Uterus (tissue), 4 donors: ENCODE data around the gene PAFAH2. TPM values are rescaled to one million over a fixed set of nuclear protein-coding genes. Genes with fewer than 3 reads are reported as not detected.

Source experiments
- DNase-seq, 2 donors: peaks; one replicate each; pipeline ENCODE4 v3.0.0-alpha.2; 2019 to 2020
- H3K27ac ChIP-seq, 2 donors: fragments of 200-600 bp; sonication (generic); 1 replicate in 1 of 2; 2 replicates in 1 of 2; pipeline ENCODE4 v1.5.1; 2016 to 2018
- H3K27me3 ChIP-seq, 2 donors: fragments of 200-600 bp; sonication (generic); one replicate each; pipeline ENCODE4 v1.5.1; 2018 to 2019; ENCODE audit warnings: control low read depth in 1 of 2
- H3K36me3 ChIP-seq, 2 donors: fragments of 200-600 bp; sonication (generic); one replicate each; pipeline ENCODE4 v1.5.1; 2019; ENCODE audit warnings: control low read depth in 1 of 2
- H3K4me1 ChIP-seq, 2 donors: fragments of 200-600 bp; sonication (generic); one replicate each; pipeline ENCODE4 v1.5.1; 2018 to 2019; ENCODE audit warnings: control low read depth in 1 of 2
- H3K4me3 ChIP-seq, 2 donors: fragments of 200-600 bp; sonication (generic); 1 replicate in 1 of 2; 2 replicates in 1 of 2; pipeline ENCODE4 v1.5.1; 2018 to 2019; ENCODE audit warnings: mild to moderate bottlenecking in 1 of 2
- H3K9me3 ChIP-seq, 2 donors: fragments of 200-600 bp; sonication (generic); one replicate each; pipeline ENCODE4 v1.5.1; 2019; ENCODE audit warnings: control low read depth in 1 of 2
- POLR2A ChIP-seq, 2 donors: fragments of 450-650 bp; IDR thresholded peaks; one replicate each; pipeline ENCODE4 v1.6.1; 2016; ENCODE audit warnings: antibody characterized with exemption in 2 of 2, mild to moderate bottlenecking in 1 of 2, moderate library complexity in 1 of 2
- intact Hi-C: fragments of 100-400 bp; cut with DNase I; formaldehyde crosslinking; loops from one replicate; pipeline ENCODE4 v1.15.1; 2023; ENCODE audit warnings: low total_unique reads
- total RNA-seq, 4 donors: library from RNA; depleted of rRNA in 3 of 4; stranded (reverse); fragments of >200 nt in 3 of 4; gene quantifications; one replicate each; pipeline versions ENCODE4 v1.1.0 to v1.2.4, GENCODE V29; 2014 to 2023
- TF ChIP-seq, protein P1 (sequence below), 4 experiments: fragments of 200-600 bp in 2 of 4; fragments of 450-650 bp in 2 of 4; sonication (generic) in 2 of 4; IDR thresholded peaks; one replicate each; pipeline ENCODE4 v1.5.1; 2016 to 2019; ENCODE audit warnings: antibody characterized with exemption in 4 of 4, mild to moderate bottlenecking in 2 of 4, moderate library complexity in 1 of 4
- donor health status: DM: yes; HTN: yes; CAD: no.

Gene PAFAH2
- total RNA-seq, 4 donors from 2014 or later, result 6.2 to 12.3 (median 9.2) TPM

GRCh38 chr1:26005434-26006105 is 7.7 kb upstream of the PAFAH2 start:
- no peaks in the 10 kb centered on the region for H3K36me3 ChIP-seq
- no peaks in the 10 kb centered on the region for H3K4me1 ChIP-seq
- no peak for DNase-seq
- H3K4me3 ChIP-seq, result no peak overlapping the region
- H3K9me3 ChIP-seq, result no peaks in the 10 kb centered on the region
- no peaks in the 10 kb centered on the region for H3K27me3 ChIP-seq
- no peak overlapping the region for H3K27ac ChIP-seq
- TF ChIP-seq, protein P1, sequence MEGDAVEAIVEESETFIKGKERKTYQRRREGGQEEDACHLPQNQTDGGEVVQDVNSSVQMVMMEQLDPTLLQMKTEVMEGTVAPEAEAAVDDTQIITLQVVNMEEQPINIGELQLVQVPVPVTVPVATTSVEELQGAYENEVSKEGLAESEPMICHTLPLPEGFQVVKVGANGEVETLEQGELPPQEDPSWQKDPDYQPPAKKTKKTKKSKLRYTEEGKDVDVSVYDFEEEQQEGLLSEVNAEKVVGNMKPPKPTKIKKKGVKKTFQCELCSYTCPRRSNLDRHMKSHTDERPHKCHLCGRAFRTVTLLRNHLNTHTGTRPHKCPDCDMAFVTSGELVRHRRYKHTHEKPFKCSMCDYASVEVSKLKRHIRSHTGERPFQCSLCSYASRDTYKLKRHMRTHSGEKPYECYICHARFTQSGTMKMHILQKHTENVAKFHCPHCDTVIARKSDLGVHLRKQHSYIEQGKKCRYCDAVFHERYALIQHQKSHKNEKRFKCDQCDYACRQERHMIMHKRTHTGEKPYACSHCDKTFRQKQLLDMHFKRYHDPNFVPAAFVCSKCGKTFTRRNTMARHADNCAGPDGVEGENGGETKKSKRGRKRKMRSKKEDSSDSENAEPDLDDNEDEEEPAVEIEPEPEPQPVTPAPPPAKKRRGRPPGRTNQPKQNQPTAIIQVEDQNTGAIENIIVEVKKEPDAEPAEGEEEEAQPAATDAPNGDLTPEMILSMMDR (IDR thresholded peaks at IDR 0.05), result no peak
- no peak for TF ChIP-seq POLR2A (IDR thresholded peaks at IDR 0.05)
- intact Hi-C loops, result no loop called here

DNA sequence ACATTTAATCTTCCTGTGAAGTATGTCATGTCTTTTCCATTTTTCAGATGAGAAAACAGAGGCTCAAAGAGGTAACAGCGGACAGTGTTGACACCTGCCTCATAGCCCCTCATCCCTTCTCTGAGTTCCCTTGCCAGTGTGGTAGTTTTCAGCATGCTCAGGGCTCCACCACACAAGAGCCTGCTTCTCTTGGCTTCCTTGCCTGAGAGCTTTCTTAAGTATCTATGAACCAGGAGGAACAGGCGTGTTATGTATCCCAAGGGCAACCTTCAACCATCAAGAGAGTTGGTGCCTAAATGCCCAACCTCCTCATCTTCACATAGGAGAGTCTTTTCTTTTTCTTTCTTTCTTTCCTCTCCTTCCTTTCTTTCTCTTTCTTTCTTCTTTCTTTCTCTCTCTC is 5.9 kb upstream of the PAFAH2 start:
- Histone ChIP-seq H3K27me3 (no peaks in the 10 kb centered on the region), H3K27ac (no peak overlapping the region), H3K36me3 (no peaks in the 10 kb centered on the region), H3K4me3 (no peak overlapping the region), H3K9me3 (no peaks in the 10 kb centered on the region), H3K4me1 (no peaks in the 10 kb centered on the region)
- no peak for TF ChIP-seq POLR2A (IDR thresholded peaks at IDR 0.05)
- TF ChIP-seq, protein P1 (IDR thresholded peaks at IDR 0.05), result no peak
- no peak for DNase-seq
- intact Hi-C loops, result no loop called here

- H3K9me3 ChIP-seq, result no peaks in the 10 kb centered on the region
- no peaks in the 10 kb centered on the region for H3K36me3 ChIP-seq
- intact Hi-C loops, result no loop called here
- H3K4me1 ChIP-seq, result no peaks in the 10 kb centered on the region
- no peak overlapping the region for H3K4me3 ChIP-seq
- no peak for TF ChIP-seq POLR2A (IDR thresholded peaks at IDR 0.05)
- TF ChIP-seq, protein P1 (IDR thresholded peaks at IDR 0.05), result no peak
- no peak overlapping the region for H3K27ac ChIP-seq
- no peaks in the 10 kb centered on the region for H3K27me3 ChIP-seq
- DNase-seq, result no peak
These were observed 5.4 kb upstream of the PAFAH2 start for GRCh38 chr1:26003262-26003661.

DNA sequence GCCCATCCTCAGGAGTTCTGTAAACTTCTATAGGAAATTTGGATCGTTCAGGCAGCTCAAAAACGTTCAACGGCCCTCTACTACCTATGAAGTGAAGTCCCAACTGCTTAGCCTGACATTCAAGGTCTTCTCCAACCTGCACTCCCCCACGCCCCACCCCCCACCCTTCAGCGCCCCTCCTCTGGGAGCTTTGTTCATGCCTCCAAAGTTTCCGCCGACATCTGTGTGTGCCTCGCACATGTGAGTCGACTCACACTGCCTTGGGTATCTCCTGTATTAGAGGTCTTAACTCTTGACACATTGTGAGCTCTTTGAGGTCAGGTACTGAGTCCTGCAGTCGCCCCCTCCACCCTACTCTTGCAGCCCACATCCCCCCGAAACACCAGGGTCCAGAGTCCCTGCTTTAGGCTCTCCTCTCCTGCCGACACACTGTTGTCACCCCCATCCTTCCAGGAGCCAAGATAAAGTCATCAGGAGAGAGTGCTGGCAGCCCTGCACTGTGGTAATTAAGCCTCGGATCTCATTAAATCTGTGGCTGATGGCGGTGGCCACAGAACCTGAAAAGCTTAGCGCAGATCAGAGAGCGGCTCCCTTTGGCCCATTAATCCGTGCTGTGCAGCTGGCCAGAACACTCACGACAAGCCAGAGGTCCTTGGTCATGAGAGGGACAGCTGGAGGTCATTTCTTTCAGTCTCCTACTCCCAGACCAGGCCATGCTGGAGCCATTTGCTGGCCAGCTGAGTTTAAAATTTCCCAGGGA is 1.4 kb upstream of the PAFAH2 start:
- TF ChIP-seq, protein P1 (IDR thresholded peaks at IDR 0.05), result no peak
- Histone ChIP-seq H3K4me1 (no peaks in the 10 kb centered on the region), H3K27ac (peak overlapping the region; percentile 65 to 86), H3K27me3 (no peaks in the 10 kb centered on the region), H3K4me3 (no peak overlapping the region), H3K36me3 (no peaks in the 10 kb centered on the region), H3K9me3 (no peaks in the 10 kb centered on the region)
- no peak for DNase-seq
- intact Hi-C loops, result loop anchor here (2.0 kb wide), 1 partner anchor 104 kb away; no protein-coding TSS in a partner anchor
